ENCODE results near the gene ATP8A2. TPM values are rescaled to one million over a fixed set of nuclear protein-coding genes. Genes with fewer than 3 reads are reported as not detected.

ATP8A2 gene
- total RNA-seq, 2 donors from 2014 or later: 0.41 to 1.6 TPM

- TF ChIP-seq, protein P1, sequence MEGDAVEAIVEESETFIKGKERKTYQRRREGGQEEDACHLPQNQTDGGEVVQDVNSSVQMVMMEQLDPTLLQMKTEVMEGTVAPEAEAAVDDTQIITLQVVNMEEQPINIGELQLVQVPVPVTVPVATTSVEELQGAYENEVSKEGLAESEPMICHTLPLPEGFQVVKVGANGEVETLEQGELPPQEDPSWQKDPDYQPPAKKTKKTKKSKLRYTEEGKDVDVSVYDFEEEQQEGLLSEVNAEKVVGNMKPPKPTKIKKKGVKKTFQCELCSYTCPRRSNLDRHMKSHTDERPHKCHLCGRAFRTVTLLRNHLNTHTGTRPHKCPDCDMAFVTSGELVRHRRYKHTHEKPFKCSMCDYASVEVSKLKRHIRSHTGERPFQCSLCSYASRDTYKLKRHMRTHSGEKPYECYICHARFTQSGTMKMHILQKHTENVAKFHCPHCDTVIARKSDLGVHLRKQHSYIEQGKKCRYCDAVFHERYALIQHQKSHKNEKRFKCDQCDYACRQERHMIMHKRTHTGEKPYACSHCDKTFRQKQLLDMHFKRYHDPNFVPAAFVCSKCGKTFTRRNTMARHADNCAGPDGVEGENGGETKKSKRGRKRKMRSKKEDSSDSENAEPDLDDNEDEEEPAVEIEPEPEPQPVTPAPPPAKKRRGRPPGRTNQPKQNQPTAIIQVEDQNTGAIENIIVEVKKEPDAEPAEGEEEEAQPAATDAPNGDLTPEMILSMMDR (IDR thresholded peaks at IDR 0.05): peak; percentile 63
- DNase-seq (ENCODE audit: low spot score) (no peak), ATAC-seq (ENCODE audit: insufficient number of reproducible peaks, low FRiP score, low read depth) (peak; percentile 66)
- Histone ChIP-seq H3K27me3 (replicated peaks; ENCODE audit: insufficient read depth) (no peaks in the 10 kb centered on the region), H3K9me3 (no peaks in the 10 kb centered on the region), H3K36me3 (no peaks in the 10 kb centered on the region), H3K4me3 (no peak overlapping the region), H3K4me1 (ENCODE audit: control insufficient read depth in 1 of 2, low read depth in 2 of 2) (no peaks in the 10 kb centered on the region), H3K27ac (no peak overlapping the region)
Measured at GRCh38 chr13:25574437-25575411, 202.9 kb downstream of the ATP8A2 start.

GRCh38 chr13:25575562-25575961 is 203.8 kb downstream of the ATP8A2 start:
- no peak for ATAC-seq (ENCODE audit: insufficient number of reproducible peaks, low FRiP score, low read depth)
- DNase-seq (ENCODE audit: low spot score): no peak
- H3K4me1 ChIP-seq (ENCODE audit: control insufficient read depth in 1 of 2, low read depth in 2 of 2): no peaks in the 10 kb centered on the region
- H3K36me3 ChIP-seq: no peaks in the 10 kb centered on the region
- H3K4me3 ChIP-seq: no peak overlapping the region
- TF ChIP-seq, protein P1 (IDR thresholded peaks at IDR 0.05): no peak
- H3K9me3 ChIP-seq: no peaks in the 10 kb centered on the region
- no peaks in the 10 kb centered on the region for H3K27me3 ChIP-seq (replicated peaks; ENCODE audit: insufficient read depth)
- H3K27ac ChIP-seq: no peak overlapping the region

DNA sequence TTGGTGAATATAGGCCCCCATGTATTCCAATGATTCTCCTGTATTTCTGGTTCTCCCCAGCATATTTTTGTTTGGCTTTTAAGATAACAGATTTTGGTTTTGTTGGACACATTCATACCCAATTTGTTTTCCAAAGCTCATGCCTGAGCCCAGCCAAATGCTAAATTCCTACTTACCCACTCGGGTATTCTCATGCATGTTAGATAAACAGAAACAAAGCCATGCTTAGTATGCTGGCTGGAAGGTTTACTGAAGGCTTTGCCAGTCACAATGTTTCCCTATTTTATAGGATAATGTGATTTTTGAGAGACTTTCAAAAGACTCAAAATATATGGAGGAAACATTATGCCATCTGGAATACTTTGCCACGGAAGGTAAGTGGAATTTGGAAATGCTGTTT is 206.8 kb downstream of the ATP8A2 start:
- Histone ChIP-seq H3K4me1 (ENCODE audit: control insufficient read depth in 1 of 2, low read depth in 2 of 2) (no peaks in the 10 kb centered on the region), H3K27ac (no peak overlapping the region), H3K9me3 (no peaks in the 10 kb centered on the region), H3K36me3 (no peaks in the 10 kb centered on the region), H3K27me3 (replicated peaks; ENCODE audit: insufficient read depth) (no peaks in the 10 kb centered on the region), H3K4me3 (no peak overlapping the region)
- ATAC-seq (ENCODE audit: insufficient number of reproducible peaks, low FRiP score, low read depth): no peak
- DNase-seq (ENCODE audit: low spot score): no peak
- TF ChIP-seq, protein P1 (IDR thresholded peaks at IDR 0.05): no peak

DNA sequence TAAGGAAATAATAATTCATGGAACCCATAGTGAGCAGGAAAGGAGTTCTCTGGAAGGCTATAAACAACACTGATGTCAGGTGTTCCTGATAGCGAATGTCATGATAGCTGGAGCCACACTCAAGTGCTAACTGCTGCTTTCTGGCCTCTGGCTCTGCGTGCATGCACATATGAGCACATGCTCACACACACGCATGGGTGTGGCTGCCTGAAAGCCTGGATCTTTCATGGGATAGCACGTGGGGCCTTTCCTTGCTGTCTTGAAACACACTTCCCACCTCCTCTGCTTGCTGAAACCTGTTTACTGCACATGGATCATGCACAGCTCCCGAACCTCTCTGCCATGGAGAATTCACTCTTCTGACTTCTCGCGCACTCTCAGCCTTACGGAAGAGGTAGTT is 207.4 kb downstream of the ATP8A2 start:
- TF ChIP-seq, protein P1 (IDR thresholded peaks at IDR 0.05): no peak
- Histone ChIP-seq H3K4me3 (no peak overlapping the region), H3K27me3 (replicated peaks; ENCODE audit: insufficient read depth) (no peaks in the 10 kb centered on the region), H3K4me1 (ENCODE audit: control insufficient read depth in 1 of 2, low read depth in 2 of 2) (no peaks in the 10 kb centered on the region), H3K36me3 (no peaks in the 10 kb centered on the region), H3K27ac (no peak overlapping the region), H3K9me3 (no peaks in the 10 kb centered on the region)
- DNase-seq (ENCODE audit: low spot score): no peak
- ATAC-seq (ENCODE audit: insufficient number of reproducible peaks, low FRiP score, low read depth): no peak

- TF ChIP-seq, protein P1 (IDR thresholded peaks at IDR 0.05): no peak
- Histone ChIP-seq H3K36me3 (no peaks in the 10 kb centered on the region), H3K9me3 (no peaks in the 10 kb centered on the region), H3K27ac (no peak overlapping the region), H3K4me1 (ENCODE audit: control insufficient read depth in 1 of 2, low read depth in 2 of 2) (no peaks in the 10 kb centered on the region), H3K27me3 (replicated peaks; ENCODE audit: insufficient read depth) (no peaks in the 10 kb centered on the region), H3K4me3 (no peak overlapping the region)
- no peak for DNase-seq (ENCODE audit: low spot score)
- no peak for ATAC-seq (ENCODE audit: insufficient number of reproducible peaks, low FRiP score, low read depth)
Measured at GRCh38 chr13:25581351-25581750, 209.6 kb downstream of the ATP8A2 start.
